Calu3 (cell line): ENCODE results near the gene MAPK8IP3. TPM values are rescaled to one million over a fixed set of nuclear protein-coding genes. Genes with fewer than 3 reads are reported as not detected.

Experiments used
- BruUV-seq: library from RNA; stranded (reverse); fragments of 400-500 nt; replicated peaks from 2 replicates; lab custom pipeline; 2021; lab: Mats Ljungman, UMichigan
- CTCF ChIA-PET: fragments of 300-600 bp; sonication (Branson Sonifier 250); formaldehyde crosslinking; loops from one replicate; lab custom pipeline; 2022; ENCODE audit warnings: antibody characterized with exemption; lab: Charles Lee
- DNase-seq: peaks from one replicate; pipeline ENCODE4 v3.0.0; 2022
- H3K27ac Mint-ChIP-seq: one replicate; pipeline ENCODE4 v1.8.0; 2022; ENCODE audit warnings: mixed read lengths; ENCODE audit not compliant: unreplicated experiment
- H3K27me3 Mint-ChIP-seq: one replicate; pipeline ENCODE4 v1.8.0; 2022; ENCODE audit warnings: mixed read lengths; ENCODE audit not compliant: unreplicated experiment
- H3K36me3 Mint-ChIP-seq: one replicate; pipeline ENCODE4 v1.8.0; 2022; ENCODE audit warnings: mild to moderate bottlenecking, moderate library complexity, mixed read lengths; ENCODE audit not compliant: insufficient read depth, unreplicated experiment
- H3K4me1 Mint-ChIP-seq: one replicate; pipeline ENCODE4 v1.8.0; 2022; ENCODE audit warnings: mild to moderate bottlenecking, low read depth, mixed read lengths; ENCODE audit not compliant: unreplicated experiment
- H3K4me3 Mint-ChIP-seq: one replicate; pipeline ENCODE4 v1.8.0; 2022; ENCODE audit warnings: mild to moderate bottlenecking, low read depth, moderate library complexity, mixed read lengths; ENCODE audit not compliant: unreplicated experiment
- H3K9me3 Mint-ChIP-seq: one replicate; pipeline ENCODE4 v1.8.0; 2022; ENCODE audit warnings: low read depth, mixed read lengths; ENCODE audit not compliant: unreplicated experiment
- CTCF ChIP-seq: fragments of 200-600 bp; IDR thresholded peaks from one replicate; pipeline ENCODE4 v1.8.0; 2022; ENCODE audit warnings: antibody characterized with exemption; ENCODE audit not compliant: unreplicated experiment
- intact Hi-C: fragments of 100-400 bp; cut with micrococcal nuclease; formaldehyde crosslinking; loops from one replicate; pipeline ENCODE4 v1.10.0; 2022; ENCODE audit not compliant: unreplicated experiment
- total RNA-seq: library from RNA; stranded (reverse); gene quantifications from 2 replicates; pipeline ENCODE4 v1.2.3, GENCODE V29; 2022

MAPK8IP3 gene
- total RNA-seq, 1 experiment from 2014 or later, result 110 TPM

- no peak for TF ChIP-seq CTCF
- H3K9me3 Mint-ChIP-seq, result no peaks in the 10 kb centered on the region
- H3K4me1 Mint-ChIP-seq, result peaks cover 2% of the 10 kb centered on the region
- intact Hi-C loops, result no loop called here
- H3K36me3 Mint-ChIP-seq, result peaks cover 47% of the 10 kb centered on the region
- CTCF ChIA-PET, result interaction anchor here (0.7 kb wide), 1 partner anchor 9 kb away, joined by 3 read pairs; the partner anchor contains the start of gene JPT2
- no peaks in the 10 kb centered on the region for H3K27me3 Mint-ChIP-seq
- BruUV-seq, result no TSS peak
- no peak overlapping the region for H3K4me3 Mint-ChIP-seq
- no peak for DNase-seq
- H3K27ac Mint-ChIP-seq, result no peak overlapping the region
These were observed 36.3 kb upstream of the MAPK8IP3 start for GRCh38 chr16:1669698-1670097.

- no TSS peak for BruUV-seq
- Mint-ChIP-seq H3K4me3 (no peak overlapping the region), H3K27ac (no peak overlapping the region), H3K36me3 (peaks cover 47% of the 10 kb centered on the region), H3K27me3 (no peaks in the 10 kb centered on the region), H3K9me3 (no peaks in the 10 kb centered on the region), H3K4me1 (peaks cover 8% of the 10 kb centered on the region)
- CTCF ChIA-PET, result interaction anchor here (0.7 kb wide), 2 partner anchors 8 to 18 kb away, joined by 3 read pairs; partner anchors contain the start of gene JPT2
- intact Hi-C loops, result no loop called here
- no peak for TF ChIP-seq CTCF
- no peak for DNase-seq
These were observed 35.6 kb upstream of the MAPK8IP3 start for GRCh38 chr16:1670371-1670770.

- no peak overlapping the region for H3K4me3 Mint-ChIP-seq
- intact Hi-C loops, result no loop called here
- H3K27ac Mint-ChIP-seq, result no peak overlapping the region
- CTCF ChIA-PET, result interaction anchor here (0.7 kb wide), 1 partner anchor 19 kb away, joined by 3 read pairs; no protein-coding TSS in a partner anchor
- no peaks in the 10 kb centered on the region for H3K9me3 Mint-ChIP-seq
- no peaks in the 10 kb centered on the region for H3K27me3 Mint-ChIP-seq
- H3K4me1 Mint-ChIP-seq, result peaks cover 10% of the 10 kb centered on the region
- no TSS peak for BruUV-seq
- no peak for DNase-seq
- no peak for TF ChIP-seq CTCF
- H3K36me3 Mint-ChIP-seq, result peaks cover 47% of the 10 kb centered on the region
These were observed 35.1 kb upstream of the MAPK8IP3 start for GRCh38 chr16:1670866-1671265.

GRCh38 chr16:1673424-1674151 lies 32.4 kb upstream of the MAPK8IP3 start:
- no peak for TF ChIP-seq CTCF

More at GRCh38 chr16:1673424-1674151, 32.4 kb upstream of the MAPK8IP3 start:
- CTCF ChIA-PET, result no interaction called here
- no peak overlapping the region for H3K27ac Mint-ChIP-seq
- BruUV-seq, result no TSS peak
- H3K27me3 Mint-ChIP-seq, result no peaks in the 10 kb centered on the region
- H3K4me3 Mint-ChIP-seq, result no peak overlapping the region
- no peaks in the 10 kb centered on the region for H3K9me3 Mint-ChIP-seq
- H3K36me3 Mint-ChIP-seq, result peaks cover 60% of the 10 kb centered on the region
- intact Hi-C loops, result no loop called here
- H3K4me1 Mint-ChIP-seq, result peaks cover 10% of the 10 kb centered on the region
- DNase-seq, result no peak
